ENCODE results near the gene CLK2.

- TF ChIP-seq CTCF (optimal IDR thresholded peaks at IDR 0.05 in 1 of 3, IDR thresholded peaks at IDR 0.05 in 1 of 3, conservative IDR thresholded peaks at IDR 0.05 in 1 of 3; ENCODE audit: extremely low read depth in 1 of 3, insufficient read depth in 2 of 3, low read length in 3 of 3) = no peak
- TF ChIP-seq EZH2 (IDR thresholded peaks at IDR 0.05; ENCODE audit: low read length) = no peak
Observed at GRCh38 chr1:155260276-155260675, 13.0 kb downstream of the CLK2 start.
